Retinal pigment epithelial cell (primary cell): ENCODE results near the gene SNRPB2.

Experiments
- DNase-seq: peaks from one replicate; pipeline ENCODE4 v3.0.0-alpha.2; 2010; ENCODE audit warnings: low read depth
- H3K4me3 ChIP-seq: 2 replicates; pipeline ENCODE4 v1.5.1; 2011; ENCODE audit warnings: mild to moderate bottlenecking, low read length, control low read depth, moderate library complexity
- TF ChIP-seq, protein P1 (sequence below): conservative IDR thresholded peaks from 2 replicates; pipeline ENCODE4 v1.5.1; 2011; ENCODE audit warnings: low read depth, low read length, control low read depth, inconsistent platforms

Gene SNRPB2

DNA sequence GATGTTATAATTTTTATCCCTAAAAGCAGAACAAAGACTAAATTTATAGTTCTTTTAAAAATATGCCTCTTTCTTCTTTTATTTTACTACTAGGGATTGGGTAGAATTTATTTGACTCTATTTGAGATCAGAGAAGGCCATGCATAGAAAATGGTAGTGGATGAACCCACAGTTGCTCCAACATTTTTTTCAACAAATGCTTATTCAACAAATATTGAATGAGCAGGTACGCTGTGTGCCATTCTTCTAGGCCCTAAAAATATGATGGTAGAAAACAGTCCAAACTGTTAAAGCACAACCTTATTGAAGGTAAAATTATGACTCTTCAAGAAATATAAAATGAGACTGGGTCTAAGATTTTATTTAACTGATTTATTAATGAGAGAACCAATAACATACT is 48.3 kb downstream of the SNRPB2 start:
- DNase-seq = no peak
- no peak overlapping the region for H3K4me3 ChIP-seq
- TF ChIP-seq, protein P1, sequence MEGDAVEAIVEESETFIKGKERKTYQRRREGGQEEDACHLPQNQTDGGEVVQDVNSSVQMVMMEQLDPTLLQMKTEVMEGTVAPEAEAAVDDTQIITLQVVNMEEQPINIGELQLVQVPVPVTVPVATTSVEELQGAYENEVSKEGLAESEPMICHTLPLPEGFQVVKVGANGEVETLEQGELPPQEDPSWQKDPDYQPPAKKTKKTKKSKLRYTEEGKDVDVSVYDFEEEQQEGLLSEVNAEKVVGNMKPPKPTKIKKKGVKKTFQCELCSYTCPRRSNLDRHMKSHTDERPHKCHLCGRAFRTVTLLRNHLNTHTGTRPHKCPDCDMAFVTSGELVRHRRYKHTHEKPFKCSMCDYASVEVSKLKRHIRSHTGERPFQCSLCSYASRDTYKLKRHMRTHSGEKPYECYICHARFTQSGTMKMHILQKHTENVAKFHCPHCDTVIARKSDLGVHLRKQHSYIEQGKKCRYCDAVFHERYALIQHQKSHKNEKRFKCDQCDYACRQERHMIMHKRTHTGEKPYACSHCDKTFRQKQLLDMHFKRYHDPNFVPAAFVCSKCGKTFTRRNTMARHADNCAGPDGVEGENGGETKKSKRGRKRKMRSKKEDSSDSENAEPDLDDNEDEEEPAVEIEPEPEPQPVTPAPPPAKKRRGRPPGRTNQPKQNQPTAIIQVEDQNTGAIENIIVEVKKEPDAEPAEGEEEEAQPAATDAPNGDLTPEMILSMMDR = no peak

DNA sequence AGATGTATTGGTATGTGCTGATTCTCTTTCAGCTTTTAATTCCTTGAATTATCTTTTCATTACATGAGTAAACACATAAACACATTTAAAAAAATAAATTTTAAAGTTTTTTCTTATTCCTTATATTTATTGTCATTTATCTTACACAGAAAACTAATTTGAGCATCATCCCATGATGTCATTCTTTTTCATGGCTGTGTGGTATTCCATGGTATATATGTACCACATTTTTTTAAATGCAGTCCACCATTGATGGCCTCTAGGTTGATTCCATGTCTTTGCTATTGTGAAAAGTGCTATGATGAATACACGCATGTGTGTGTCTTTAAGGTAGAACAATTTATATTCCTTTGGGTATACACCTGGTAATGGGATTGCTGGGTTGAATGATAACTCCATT is 51.7 kb downstream of the SNRPB2 start:
- TF ChIP-seq, protein P1 = no peak
- H3K4me3 ChIP-seq = no peak overlapping the region
- DNase-seq = no peak

DNA sequence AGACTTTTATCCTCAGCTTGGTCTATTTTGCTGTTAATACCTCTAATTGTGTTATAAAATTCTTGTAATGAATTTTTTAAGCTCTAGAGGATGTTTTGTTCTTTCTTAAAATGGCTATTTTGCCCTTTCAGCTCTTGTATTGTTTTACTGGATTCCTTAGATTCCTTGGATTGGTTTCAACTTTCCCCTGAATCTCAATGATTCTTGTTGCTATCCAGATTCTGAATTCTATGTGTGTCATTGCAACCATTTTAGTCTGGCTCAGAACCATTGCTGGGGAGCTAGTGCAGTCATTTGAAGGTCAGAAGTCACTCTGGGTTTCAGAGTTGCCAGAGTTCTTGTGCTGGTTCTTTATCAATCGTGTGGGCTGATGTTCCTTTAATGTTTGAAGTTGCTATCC is 55.4 kb downstream of the SNRPB2 start:
- H3K4me3 ChIP-seq = no peak overlapping the region
- no peak for DNase-seq
- TF ChIP-seq, protein P1 = no peak
